ENCODE measurements around the gene TP53I11. TPM values are rescaled to one million over a fixed set of nuclear protein-coding genes. Genes with fewer than 3 reads are reported as not detected.

The TP53I11 gene
- total RNA-seq, 1 donor: 11.3 TPM

DNA sequence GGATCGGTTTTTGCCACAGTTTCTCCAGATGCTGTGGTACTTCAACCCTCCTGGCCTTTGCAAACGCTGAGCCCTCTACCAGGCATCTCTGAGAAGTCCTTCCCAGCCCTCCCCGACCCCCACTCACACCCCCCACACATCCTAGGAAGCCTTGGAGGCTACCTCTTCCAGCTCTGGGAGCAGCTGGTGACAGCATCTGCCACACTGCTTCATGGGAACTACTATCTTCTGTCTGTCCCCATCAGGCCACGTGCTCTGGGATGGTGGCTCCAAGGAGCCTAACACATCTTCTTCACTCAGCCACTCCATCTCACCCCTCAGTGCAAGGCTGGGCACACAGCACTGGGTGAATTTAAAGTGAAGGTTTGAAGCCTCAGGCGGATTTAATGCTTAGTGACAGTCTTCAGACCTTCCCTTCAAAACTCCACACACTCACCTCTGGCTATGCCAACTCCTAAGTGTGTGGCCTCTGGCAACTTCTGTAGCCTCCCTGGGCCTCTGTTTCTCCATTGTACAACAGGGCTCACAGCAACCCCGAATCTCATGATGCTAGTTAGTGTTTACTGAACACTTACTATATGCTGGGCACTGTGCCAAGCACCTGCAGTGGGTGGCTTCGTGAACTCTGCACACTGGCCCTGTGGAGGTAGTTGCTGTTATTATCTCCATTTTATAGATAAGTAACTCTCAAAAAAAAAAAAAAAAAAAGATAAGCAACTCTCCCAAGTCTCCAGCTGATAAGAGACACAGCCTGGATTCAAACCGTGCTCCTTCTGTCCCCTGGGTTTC, 7.3 kb upstream of the TP53I11 start:
- DNase-seq (ENCODE audit: low read depth in 2 of 3, low spot score in 2 of 3): no peak

DNA sequence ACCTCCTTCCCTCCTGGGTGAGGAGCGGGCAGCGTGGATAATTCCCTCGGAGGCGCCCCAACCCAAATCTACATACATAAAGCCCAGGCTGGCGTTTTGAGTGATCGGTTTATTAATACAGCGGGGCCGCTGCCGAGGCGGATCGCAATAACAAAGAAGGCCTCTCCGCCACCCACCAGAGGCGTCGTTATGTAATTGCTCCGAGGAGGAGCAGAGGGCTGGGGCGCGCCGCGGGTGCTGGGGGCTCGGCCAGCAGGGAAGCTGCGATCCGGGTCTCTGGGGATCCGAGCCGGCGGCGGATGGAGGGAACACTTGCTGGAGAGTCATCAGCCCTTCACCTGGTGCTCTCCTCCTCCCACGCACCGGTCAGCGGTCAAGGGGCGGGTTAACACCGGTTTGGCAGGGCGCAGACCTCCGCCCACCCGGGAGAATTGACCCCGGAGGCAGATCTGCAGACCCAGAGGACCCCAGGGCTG, 6.4 kb upstream of the TP53I11 start:
- DNase-seq (ENCODE audit: low read depth in 2 of 3, low spot score in 2 of 3): no peak

DNA sequence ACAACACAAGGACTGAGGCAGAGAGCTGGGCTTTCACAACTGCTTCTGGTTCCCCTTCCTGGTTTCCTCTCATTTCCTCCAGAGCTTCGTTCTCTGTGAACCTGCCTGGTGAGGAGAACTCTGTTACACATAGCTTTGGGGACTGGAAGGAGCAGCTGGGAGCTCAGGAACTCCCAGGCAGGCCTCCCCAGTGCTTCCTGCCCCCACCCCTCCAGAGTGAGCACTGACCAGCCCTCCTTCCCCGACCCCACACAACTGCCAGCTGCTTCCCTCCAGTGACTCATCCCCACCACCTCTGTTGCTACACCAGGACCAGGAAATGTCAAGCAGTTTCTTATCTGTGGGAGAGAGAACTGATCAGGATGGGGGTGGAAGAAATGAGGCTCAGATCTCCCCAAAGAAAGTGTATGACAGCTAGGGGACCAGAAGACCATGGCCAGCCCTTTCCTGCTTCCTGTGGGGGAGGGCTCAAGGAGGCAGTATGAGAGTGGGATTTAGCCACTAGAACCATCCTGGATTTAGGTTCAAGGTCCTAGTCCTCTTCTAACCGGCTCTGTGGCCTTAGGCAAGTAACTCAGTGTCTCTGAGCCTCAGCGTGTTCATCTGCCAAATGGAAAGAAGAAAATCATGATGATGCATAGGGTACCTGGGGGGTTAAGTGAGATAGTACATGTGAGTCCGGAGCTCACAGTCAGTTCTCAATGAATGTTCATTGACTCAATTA, 4.5 kb upstream of the TP53I11 start:
- peak in 2 of 3 donors; percentile 86 to 90 for DNase-seq (ENCODE audit: low read depth in 2 of 3, low spot score in 2 of 3)

DNA sequence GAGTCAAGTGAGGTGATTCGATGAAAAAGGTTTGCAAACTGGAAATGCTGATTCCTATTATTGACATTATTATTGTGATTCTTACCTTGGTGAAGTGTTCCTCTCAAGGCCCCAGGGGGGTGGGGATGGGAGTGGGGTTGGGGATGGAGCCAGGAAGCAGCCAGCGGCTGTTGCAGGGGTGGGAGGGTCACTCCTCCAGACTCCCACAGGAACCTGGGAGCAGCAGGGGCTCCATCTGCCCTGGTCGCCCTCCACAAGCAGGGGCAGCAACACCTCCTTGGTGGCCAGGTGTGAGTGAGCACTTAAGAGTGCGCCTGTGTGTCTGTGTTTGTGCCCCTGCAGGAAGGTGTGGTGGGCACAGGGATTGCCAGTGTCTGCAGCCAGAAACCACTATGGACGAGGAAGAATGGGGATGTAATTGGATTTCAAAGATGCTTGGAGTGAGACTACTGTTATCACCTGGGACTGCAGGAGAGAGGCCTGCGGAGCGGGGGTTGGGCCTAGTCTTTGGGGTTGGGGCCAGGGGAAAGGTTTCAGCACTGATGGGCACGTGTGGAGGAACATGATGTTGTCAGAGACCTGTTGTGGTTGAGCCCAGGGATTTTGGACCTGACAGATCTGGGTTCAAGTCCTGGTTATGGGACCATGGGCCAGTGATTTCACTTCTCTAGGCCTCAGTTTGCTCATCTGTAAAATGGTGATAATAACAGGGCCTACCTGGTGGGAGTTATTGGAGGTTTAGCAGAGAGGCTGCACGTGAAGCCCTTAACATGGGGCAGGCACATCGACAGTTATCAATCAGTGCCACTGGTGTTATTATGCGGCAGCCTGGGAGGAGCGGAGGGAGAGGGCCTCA, 3.6 kb upstream of the TP53I11 start:
- no peak for DNase-seq (ENCODE audit: low read depth in 2 of 3, low spot score in 2 of 3)

DNA sequence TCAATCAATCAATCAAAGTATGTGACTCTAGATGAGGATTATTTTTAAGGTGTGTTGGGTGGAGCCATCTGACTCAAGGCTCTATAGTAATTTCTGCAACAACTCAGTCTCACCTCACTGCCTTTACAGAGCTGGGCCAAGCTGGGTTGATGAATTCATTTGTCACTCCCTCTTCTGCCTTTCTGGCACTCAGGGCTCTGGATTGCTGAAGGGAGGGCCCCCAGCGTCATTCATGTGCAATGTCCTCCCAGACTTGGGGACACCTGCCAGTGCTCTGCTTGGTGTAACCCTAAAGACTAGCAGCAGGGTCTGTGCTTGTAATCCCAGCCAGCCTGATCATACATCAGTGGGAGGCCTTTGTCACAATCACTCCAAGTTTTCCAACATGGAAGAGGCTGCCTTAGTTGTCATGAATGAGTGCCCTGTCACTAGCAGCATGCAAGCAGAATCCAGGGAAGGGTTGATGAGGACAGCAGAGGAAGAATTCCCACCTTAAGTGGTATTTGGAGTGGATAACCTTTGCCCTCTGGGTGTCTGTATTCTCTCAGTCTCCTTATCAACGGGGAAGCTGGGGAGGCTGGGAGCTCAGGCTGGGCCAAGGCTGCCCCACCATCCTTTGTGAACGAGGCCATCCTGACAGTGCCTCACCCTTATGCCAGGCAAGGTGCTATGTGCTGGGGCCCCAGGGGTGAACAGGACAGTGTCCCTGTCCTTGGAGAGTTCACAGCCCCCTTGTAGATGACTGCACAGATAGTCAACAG, 2.0 kb upstream of the TP53I11 start:
- no peak for DNase-seq (ENCODE audit: low read depth in 2 of 3, low spot score in 2 of 3)

DNA sequence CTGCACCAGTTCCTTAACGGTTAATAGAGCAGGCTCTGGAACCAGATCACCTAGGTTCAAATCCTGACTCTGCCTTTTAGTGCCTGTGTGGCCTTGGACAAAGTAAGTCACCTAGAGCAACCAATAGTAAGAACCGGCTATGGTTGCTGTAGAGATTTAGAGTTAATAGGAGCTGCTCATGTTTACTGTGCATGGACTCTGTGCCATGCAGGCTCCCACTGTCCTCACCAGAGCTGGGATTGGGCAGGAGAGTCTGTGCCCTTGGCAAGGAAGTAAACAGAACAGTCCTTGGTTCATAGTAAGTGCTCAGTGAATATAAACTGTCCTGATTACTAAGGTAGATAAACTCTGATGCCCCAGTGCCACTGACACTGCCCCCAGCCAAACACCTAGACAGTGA, 1.4 kb upstream of the TP53I11 start:
- DNase-seq (ENCODE audit: low read depth in 2 of 3, low spot score in 2 of 3): no peak

DNA sequence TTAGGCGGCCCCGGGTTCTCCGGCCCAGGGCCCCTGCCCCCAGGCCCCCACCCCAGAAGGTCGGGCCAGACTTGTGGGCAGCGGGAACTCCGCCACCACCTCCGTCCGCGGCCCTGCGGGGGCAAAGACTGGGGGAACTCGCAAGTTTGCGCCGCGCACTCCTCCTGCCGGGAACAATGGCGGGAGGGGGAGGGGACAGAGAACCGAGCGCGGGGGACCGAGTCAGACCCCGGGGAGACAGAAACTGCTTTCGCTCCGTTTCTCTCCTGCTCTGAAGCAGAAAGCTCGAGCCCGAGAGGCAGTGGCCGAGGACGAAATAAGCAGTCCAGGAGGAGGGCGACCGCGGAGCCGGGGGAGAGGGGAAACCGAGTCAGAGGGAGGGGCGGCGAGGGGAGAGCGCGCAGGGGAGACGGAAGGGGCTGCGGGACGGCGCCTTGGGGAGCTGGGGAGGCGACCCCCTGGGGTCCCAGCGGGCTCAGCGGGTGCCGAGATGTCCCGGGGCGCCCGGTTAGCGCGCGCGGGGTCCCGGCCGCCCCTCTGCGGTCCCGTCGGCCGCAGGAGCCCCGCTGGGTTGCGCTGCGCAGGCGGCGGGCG, 555 bp downstream of the TP53I11 start:
- peak in 1 of 3 donors; percentile 35 for DNase-seq (ENCODE audit: low read depth in 2 of 3, low spot score in 2 of 3)

DNA sequence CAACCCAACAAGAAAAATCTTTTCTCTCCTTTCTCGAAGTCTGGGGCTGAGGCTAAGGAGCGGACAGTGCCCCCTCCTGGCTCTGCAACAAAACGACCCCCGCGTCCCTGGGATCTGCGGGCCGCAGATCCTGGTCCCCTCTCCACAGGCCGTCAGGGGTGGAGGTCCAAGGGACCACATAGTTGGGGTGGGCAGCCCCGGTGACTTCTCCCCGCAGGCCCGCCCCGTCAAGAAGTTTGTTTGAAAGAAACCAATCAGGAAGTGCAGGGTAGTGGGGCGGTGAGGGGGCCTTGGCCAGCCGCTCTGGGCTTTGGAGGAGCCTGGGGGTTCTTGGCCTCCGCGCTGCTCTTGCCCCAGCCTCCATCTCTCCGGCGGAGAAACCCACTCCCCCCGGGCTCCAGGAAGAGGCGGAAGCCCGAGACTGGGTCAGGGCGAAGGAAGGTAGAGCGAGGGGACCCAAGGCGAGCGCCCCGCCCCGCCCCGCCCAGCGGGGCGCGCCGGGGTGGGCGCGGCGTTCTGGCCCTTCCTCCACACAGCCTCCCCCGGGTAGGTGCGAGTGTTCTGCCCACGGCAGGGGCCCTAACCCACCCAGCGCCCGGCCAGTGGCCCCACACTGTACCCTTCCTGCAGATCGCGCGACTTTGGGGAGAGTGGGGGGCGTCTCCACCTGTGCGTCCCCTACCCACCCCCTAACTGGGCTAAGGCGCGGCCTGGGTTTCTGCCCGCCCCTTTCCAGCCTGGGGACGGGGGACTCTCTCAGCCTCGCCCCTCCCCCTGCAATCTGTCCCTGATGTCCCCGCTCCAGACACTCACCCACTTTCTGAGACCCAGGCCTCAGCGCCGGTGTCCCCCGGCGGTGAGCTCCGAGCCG, 1.3 kb downstream of the TP53I11 start:
- peak in 2 of 3 donors; percentile 51 to 65 for DNase-seq (ENCODE audit: low read depth in 2 of 3, low spot score in 2 of 3)

DNA sequence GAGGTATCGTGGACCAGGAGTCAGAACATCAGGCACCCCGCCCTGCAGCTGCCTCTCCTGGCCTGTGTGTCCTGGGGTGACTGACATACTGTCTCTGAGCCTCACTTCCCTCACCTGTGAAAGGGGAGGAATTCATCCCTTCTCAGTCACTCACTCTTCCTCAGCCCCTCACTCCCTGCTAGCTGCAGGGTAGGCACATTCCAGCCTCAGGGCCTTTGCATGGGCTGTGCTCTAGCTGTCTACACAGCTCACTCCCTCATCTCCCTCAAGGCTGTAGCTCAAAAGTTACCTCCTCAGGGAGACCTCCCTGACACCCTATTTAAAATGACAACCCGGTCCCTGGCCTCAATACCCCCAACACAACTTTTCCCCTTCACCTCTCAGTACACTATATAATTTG, 2.5 kb downstream of the TP53I11 start:
- no peak for DNase-seq (ENCODE audit: low read depth in 2 of 3, low spot score in 2 of 3)

DNA sequence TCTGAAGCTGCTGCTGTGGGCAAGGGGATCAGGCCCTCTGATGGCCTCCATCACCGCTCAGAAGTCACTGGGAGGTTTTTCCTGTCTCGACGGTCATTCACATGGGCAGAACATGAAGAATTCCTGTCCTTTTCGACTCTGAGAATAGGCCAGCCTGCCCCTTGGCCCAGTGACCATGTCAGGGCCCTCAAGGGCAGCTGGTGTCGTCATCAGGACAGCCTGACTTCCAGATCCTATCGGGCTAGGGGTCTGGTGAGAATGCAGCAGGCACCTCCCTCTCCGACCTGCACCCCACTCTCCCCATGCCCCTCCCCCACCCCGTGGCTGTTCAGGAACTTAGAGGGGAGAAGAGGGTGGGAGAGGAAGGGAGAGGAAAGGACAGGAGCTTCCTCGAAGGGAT, 3.6 kb downstream of the TP53I11 start:
- DNase-seq (ENCODE audit: low read depth in 2 of 3, low spot score in 2 of 3): no peak

DNA sequence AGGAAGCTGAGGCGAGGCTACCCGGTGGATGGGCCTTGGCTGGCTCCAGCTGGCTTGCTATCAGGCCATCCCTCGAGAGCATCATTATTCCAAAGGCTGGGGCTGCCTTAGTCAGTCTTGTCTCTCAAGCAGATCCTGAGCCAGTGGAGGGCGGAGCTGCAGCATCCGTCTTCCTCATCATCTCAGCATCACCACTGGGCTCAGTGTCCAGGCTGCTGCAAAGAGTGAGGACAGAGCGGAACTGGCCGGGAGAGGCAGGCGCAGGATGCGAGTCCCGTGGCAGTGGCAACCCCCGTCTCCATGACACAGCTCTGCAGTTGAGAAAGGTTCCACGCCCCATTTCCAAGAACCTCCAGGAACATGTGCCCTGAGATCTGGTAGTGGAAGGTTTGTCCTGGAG, 4.4 kb downstream of the TP53I11 start:
- no peak for DNase-seq (ENCODE audit: low read depth in 2 of 3, low spot score in 2 of 3)

DNA sequence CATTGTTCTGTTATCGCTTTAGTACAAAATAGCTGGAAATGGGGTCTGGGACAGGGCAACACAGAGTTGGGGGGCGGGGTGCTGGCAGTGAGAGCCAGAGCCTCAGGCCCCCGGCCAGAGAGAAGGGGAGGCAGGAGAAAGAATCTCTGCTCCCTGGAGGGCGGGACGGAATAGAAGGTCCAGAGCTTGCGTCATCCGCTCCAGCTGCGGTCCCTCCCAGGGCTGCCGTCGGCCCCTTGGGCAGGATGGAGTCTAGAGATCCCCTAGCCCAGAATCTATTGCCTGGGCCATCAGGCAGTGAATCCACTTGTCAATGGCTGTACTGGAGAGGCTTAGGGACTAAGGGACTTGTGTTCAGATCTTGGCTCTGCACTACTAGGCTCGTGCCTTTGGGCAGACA, 5.0 kb downstream of the TP53I11 start:
- DNase-seq (ENCODE audit: low read depth in 2 of 3, low spot score in 2 of 3): no peak

DNA sequence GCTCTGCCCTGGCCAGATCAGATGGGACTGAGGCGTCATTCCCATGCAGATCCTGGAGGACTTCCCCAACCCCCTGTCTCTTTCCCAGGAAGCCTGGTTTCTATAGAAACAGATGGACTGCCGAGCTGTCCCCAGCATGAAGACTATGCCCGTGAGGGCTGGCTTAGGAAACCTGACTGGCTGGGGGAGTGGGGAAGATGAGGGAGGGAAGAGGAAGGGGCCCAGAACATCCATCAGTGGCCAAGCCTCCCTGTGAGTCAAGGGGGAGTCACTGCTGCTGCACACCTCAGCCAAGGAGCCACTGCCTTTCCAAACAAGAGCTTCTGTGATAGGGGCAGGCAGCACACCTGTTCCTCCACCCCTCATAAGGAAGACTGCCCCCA, 5.8 kb downstream of the TP53I11 start:
- no peak for DNase-seq (ENCODE audit: low read depth in 2 of 3, low spot score in 2 of 3)

DNA sequence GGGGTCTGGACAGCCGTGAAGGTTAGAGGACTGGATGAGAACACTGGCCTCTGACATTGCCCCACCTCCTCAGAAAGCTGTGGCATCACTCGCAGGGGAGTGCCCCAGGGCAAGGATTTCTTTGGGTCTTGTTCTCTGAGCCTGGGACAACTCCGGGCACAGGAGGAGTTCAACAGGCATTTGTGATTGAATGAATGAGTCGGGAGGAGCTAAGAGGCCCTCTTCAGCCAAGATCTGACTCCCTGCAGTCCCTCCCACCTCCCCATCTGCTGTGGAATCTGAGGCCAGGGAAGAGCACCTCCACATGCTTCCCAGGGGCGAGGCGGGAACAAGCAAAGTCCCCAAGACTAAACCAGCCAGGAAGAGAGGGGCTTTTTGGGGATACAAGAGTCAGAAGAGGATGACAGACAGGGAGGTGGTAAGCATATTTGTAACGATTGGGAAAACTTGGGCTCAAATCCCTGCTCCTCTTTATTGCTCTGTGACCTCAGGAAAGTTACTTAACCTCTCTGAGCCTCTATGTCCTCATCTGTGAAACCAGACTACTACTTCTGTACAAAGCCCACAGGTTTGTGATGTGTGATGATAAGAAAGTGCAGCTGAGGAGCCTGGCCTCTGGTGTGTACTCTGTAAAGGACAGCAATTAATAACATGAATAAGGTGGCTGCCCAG, 6.4 kb downstream of the TP53I11 start:
- DNase-seq (ENCODE audit: low read depth in 2 of 3, low spot score in 2 of 3): no peak

DNA sequence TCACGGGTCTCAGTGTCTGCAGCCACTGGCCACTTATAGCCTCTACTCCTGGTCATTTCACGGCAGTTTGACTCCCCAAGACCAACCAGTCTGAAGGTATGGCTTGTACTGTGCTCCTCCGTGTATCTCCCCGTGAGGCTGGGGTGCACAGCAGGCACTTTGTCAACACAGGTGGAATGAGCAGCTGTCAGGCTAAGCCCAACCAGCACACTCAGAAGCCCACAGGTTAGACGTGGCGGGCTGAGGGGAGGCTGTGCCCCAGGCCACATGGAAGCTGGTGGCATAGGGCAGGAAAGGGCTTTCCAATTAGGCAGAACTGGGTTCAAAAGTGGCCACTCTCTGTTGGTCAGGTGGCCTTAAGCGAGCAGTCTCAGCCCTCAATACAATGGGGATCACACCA, 7.0 kb downstream of the TP53I11 start:
- DNase-seq (ENCODE audit: low read depth in 2 of 3, low spot score in 2 of 3): no peak

DNA sequence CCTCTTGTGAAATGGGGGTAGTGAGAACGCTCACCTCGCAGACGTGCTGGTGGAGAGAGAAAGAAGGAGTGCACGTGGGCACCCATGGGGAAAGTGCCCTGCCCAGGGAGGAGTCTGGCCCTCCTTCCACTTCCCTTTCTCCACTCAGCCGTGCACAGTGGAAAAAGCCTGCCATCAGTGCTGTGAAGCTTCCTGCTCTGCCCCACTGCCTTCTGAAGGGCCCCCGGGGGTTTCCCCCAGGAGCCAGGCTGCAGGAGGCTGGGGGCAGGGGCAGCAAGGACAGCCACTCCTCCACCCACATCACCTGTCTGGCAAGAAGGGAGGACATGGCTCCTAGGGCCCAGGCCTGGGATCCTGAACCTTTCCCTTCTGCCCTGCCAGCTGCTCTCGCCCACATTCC, 7.6 kb downstream of the TP53I11 start:
- DNase-seq (ENCODE audit: low read depth in 2 of 3, low spot score in 2 of 3): peak in 2 of 3 donors; percentile 67 to 78

DNA sequence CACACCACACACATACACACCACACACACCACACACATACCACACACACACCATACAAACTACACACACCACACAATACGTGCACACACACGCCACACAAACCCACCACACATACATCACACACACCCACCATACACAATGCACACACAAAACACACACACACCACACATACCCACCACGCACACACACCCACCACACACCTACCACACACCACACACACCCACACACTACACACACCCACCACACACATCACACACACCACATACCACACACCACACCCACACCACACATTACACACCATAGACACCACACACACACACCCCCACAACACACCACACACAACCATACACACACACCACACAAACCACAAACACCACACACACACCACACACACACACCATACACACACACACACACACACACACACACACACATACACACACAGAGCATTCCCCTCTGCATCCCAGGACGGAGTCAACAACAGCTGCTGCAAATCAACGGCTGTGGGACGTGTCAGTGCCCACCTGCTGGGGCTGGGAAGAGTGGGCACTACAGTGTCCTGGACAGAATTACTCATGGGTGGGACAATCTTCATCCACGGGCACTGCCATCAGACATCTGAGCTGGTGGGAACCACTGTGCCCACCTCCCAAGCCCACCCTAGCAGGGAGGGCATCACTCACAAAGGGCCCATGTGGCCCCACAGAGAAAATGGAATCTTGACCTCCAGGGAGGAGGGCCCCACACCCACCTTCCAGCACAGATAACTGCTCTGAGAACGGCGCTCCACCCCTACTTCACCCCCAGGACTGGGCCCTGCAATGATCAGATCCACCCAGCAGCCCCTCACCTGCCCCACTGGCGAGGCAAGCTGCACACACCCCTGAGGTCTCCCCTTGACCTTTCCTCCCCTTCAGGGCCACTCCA, 8.4 kb downstream of the TP53I11 start:
- no peak for DNase-seq (ENCODE audit: low read depth in 2 of 3, low spot score in 2 of 3)

Measured in hematopoietic multipotent progenitor cell (in vitro differentiated cells).